HepG2 (cell line): ENCODE data around the gene EEIG1. TPM values are rescaled to one million over a fixed set of nuclear protein-coding genes. Genes with fewer than 3 reads are reported as not detected.

Experiments used
- ATAC-seq: fragments of 200-7000 bp; cut with Tn5 transposase; 3 replicates; pipeline ENCODE4 v1.9.1; 2020; ENCODE audit warnings: mild to moderate bottlenecking, moderate library complexity
- BruUV-seq: library from RNA; stranded (reverse); fragments of 400-500 nt; replicated peaks from 2 replicates; lab custom pipeline; 2021; lab: Mats Ljungman, UMichigan
- CTCF ChIA-PET: fragments of 300-600 bp; formaldehyde crosslinking; extraction: SDS; loops from one replicate; lab custom pipeline; 2021; ENCODE audit warnings: low total read pairs, inconsistent platforms, low intra/inter-chr PET ratio; lab: Yijun Ruan, JAX
- POLR2A ChIA-PET: fragments of 350-600 bp; sonication (Branson Sonifier 250); formaldehyde crosslinking; loops from one replicate; lab custom pipeline; 2020; ENCODE audit warnings: antibody characterized with exemption, inconsistent platforms; lab: Yijun Ruan, JAX
- DNase-seq: peaks from one replicate; pipeline ENCODE4 v3.0.0-alpha.2; 2015; ENCODE audit warnings: low spot score
- FAIRE-seq: peaks from 3 replicates; lab custom pipeline; 2011; peaks lifted over from hg19 to GRCh38; lab: Jason Lieb, UNC
- H2AFZ ChIP-seq: one replicate; pipeline ENCODE4 v1.6.1; 2011; ENCODE audit warnings: low read length, inconsistent platforms
- H3K27ac ChIP-seq: fragments of 300-600 bp; 3 replicates; pipeline ENCODE4 v1.8.0; 2011; ENCODE audit warnings: mixed run types, mild to moderate bottlenecking, mixed read lengths, low read length, inconsistent platforms; ENCODE audit not compliant: insufficient read depth; ENCODE audit errors: extremely low read length
- H3K27me3 ChIP-seq, 2 experiments: fragments of 200-600 bp in 1 of 2; 2 replicates in 1 of 2; 3 replicates in 1 of 2; pipeline versions ENCODE4 v1.6.0 to v1.8.0; 2011; ENCODE audit warnings: low read length in 2 of 2, mild to moderate bottlenecking in 2 of 2, moderate library complexity in 2 of 2, inconsistent platforms in 1 of 2; ENCODE audit not compliant: insufficient read depth in 2 of 2, control insufficient read depth in 1 of 2
- H3K36me3 ChIP-seq, 2 experiments: fragments of 200-600 bp in 1 of 2; replicated peaks in 1 of 2; 2 replicates in 1 of 2; 3 replicates in 1 of 2; pipeline versions ENCODE4 v1.5.1 to v1.8.0; 2011; ENCODE audit warnings: low read length in 2 of 2, inconsistent platforms in 1 of 2; ENCODE audit not compliant: insufficient read depth in 2 of 2, control insufficient read depth in 1 of 2
- H3K4me1 ChIP-seq: 2 replicates; pipeline ENCODE4 v1.5.1; 2012; ENCODE audit warnings: low read length, inconsistent platforms; ENCODE audit not compliant: insufficient read depth
- H3K4me2 ChIP-seq: 2 replicates; pipeline ENCODE4 v1.6.0; 2011; ENCODE audit warnings: low read depth, low read length, inconsistent platforms
- H3K4me3 ChIP-seq, 3 experiments: fragments of 200-600 bp in 1 of 3; sonication (generic), shearing (Covaris generic) in 1 of 3; replicated peaks in 1 of 3; 2 replicates each; pipeline ENCODE4 v1.5.1; 2011 to 2016; ENCODE audit warnings: low read length in 3 of 3, inconsistent platforms in 2 of 3, low read depth in 2 of 3, mild to moderate bottlenecking in 2 of 3, control low read depth in 1 of 3, mixed read lengths in 1 of 3; ENCODE audit not compliant: insufficient read depth in 1 of 3
- H3K79me2 ChIP-seq: one replicate; pipeline ENCODE4 v1.6.1; 2011; ENCODE audit warnings: low read length, inconsistent platforms; ENCODE audit not compliant: insufficient read depth
- H3K9ac ChIP-seq: 2 replicates; pipeline ENCODE4 v1.6.0; 2011; ENCODE audit warnings: mild to moderate bottlenecking, low read depth, low read length, inconsistent platforms; ENCODE audit not compliant: insufficient read depth
- H3K9me3 ChIP-seq: 2 replicates; pipeline ENCODE4 v1.5.1; 2012; ENCODE audit warnings: mild to moderate bottlenecking, low read length
- H4K20me1 ChIP-seq: 2 replicates; pipeline ENCODE4 v1.6.0; 2011; ENCODE audit warnings: inconsistent platforms, mild to moderate bottlenecking, low read length, moderate library complexity; ENCODE audit not compliant: insufficient read depth
- JUNB ChIP-seq: sonication (generic); formaldehyde crosslinking; IDR thresholded peaks from 2 replicates; pipeline ENCODE4 v1.8.0; 2022; ENCODE audit warnings: missing genetic modification reagents, mild to moderate bottlenecking, borderline replicate concordance
- ZNF382 ChIP-seq: sonication (generic); formaldehyde crosslinking; IDR thresholded peaks from 2 replicates; pipeline ENCODE4 v1.5.0; 2020; ENCODE audit warnings: missing genetic modification reagents, mild to moderate bottlenecking, borderline replicate concordance
- ZNF546 ChIP-seq: sonication (generic); formaldehyde crosslinking; conservative IDR thresholded peaks from 2 replicates; pipeline ENCODE4 v1.8.1; 2023; ENCODE audit warnings: mild to moderate bottlenecking, missing genetic modification reagents
- WGBS: methylation state at CpG from one replicate; pipeline ENCODE4 v1.1.6; 2017; ENCODE audit warnings: low lambda C conversion rate; 5-methylcytosine and 5-hydroxymethylcytosine counted together
- in situ Hi-C: cut with HindIII; loops from 2 replicates; pipeline ENCODE4 v1.10.0; 2017; ENCODE audit warnings: low pct_unique_long_range_greater_than_20kb; ENCODE audit not compliant: extremely low pct_ligation_motif_present
- intact Hi-C: fragments of 100-400 bp; cut with micrococcal nuclease; formaldehyde crosslinking; loops from one replicate; pipeline ENCODE4 v1.10.0; 2022; ENCODE audit not compliant: unreplicated experiment
- polyA plus RNA-seq, 8 experiments: library from polyadenylated mRNA; depleted of rRNA in 3 of 8; stranded (reverse) in 7 of 8; unstranded in 1 of 8; fragments of >200 nt; fragmentation: Illumina TruSeq in 4 of 8; extraction: Trizol in 4 of 8; gene quantifications; 2 replicates each; pipeline versions ENCODE4 v1.2.1 to v1.2.3, GENCODE V29; 2011 to 2016; ENCODE audit warnings: low read depth in 4 of 8, missing spikeins in 1 of 8, mixed read lengths in 1 of 8; ENCODE audit not compliant: insufficient read depth in 1 of 8
- total RNA-seq, 5 experiments: library from RNA; depleted of rRNA; stranded (reverse); fragments of >200 nt; fragmentation: Illumina TruSeq; extraction: Trizol; gene quantifications; 2 replicates each; pipeline ENCODE4 v1.2.3, GENCODE V29; 2016; ENCODE audit warnings: low read depth in 1 of 5
- TF ChIP-seq, protein P1 (sequence below): sonication (generic); formaldehyde crosslinking; IDR thresholded peaks from 2 replicates; pipeline ENCODE4 v1.5.1; 2020; ENCODE audit warnings: mild to moderate bottlenecking, moderate library complexity, missing genetic modification reagents
- TF ChIP-seq, protein P2 (sequence below): sonication (generic); formaldehyde crosslinking; IDR thresholded peaks from 2 replicates; pipeline ENCODE4 v1.4.0; 2020; ENCODE audit warnings: missing genetic modification reagents, borderline replicate concordance

Gene EEIG1
- total and polyA plus RNA-seq, 2 of the 13 experiments (the other 11 are each of a cell fraction or from before 2014, with no cell fraction given): 16.6 to 25.2 TPM

GRCh38 chr9:127970401-127971313 is 10.1 kb downstream of the EEIG1 start:
- Histone ChIP-seq H3K79me2 (peaks cover 95% of the 10 kb centered on the region), H3K27me3 (no peaks in the 10 kb centered on the region), H3K36me3 (peaks cover under 1 to 1% of the 10 kb centered on the region in 2 experiments; a peak in 2 of 5 replicates), H3K9me3 (no peaks in the 10 kb centered on the region), H4K20me1 (peaks cover 5% of the 10 kb centered on the region; the same call in 1 of the 2 replicates), H3K9ac (no peak overlapping the region), H3K4me1 (peaks cover 68% of the 10 kb centered on the region), H3K4me3 (no peak overlapping the region), H3K27ac (no peak overlapping the region), H2AFZ (no peak overlapping the region), H3K4me2 (no peak overlapping the region)
- no peak for ATAC-seq
- FAIRE-seq: no peak
- CTCF ChIA-PET: no interaction called here
- TF ChIP-seq, protein P1, sequence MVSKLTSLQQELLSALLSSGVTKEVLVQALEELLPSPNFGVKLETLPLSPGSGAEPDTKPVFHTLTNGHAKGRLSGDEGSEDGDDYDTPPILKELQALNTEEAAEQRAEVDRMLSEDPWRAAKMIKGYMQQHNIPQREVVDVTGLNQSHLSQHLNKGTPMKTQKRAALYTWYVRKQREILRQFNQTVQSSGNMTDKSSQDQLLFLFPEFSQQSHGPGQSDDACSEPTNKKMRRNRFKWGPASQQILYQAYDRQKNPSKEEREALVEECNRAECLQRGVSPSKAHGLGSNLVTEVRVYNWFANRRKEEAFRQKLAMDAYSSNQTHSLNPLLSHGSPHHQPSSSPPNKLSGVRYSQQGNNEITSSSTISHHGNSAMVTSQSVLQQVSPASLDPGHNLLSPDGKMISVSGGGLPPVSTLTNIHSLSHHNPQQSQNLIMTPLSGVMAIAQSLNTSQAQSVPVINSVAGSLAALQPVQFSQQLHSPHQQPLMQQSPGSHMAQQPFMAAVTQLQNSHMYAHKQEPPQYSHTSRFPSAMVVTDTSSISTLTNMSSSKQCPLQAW (CRISPR knock-in tag): no peak
- POLR2A ChIA-PET: no interaction called here
- WGBS: 83% methylated on average over 16 of the region's 16 CpGs
- BruUV-seq: no TSS peak
- no peak for DNase-seq
- in situ Hi-C loops (no loop called here), intact Hi-C loops (no loop called here)

GRCh38 chr9:127968700-127969383 is 11.9 kb downstream of the EEIG1 start:
- WGBS: 86% methylated on average over 7 of the region's 10 CpGs
- H3K9ac ChIP-seq: no peak overlapping the region
- H3K27ac ChIP-seq: no peak overlapping the region
- POLR2A ChIA-PET: no interaction called here
- ATAC-seq (no peak), FAIRE-seq (no peak), DNase-seq (no peak)
- no peaks in the 10 kb centered on the region for H3K9me3 ChIP-seq
- no peak overlapping the region for H3K4me3 ChIP-seq
- H3K4me1 ChIP-seq: peaks cover 68% of the 10 kb centered on the region
- no peak overlapping the region for H3K4me2 ChIP-seq
- H3K79me2 ChIP-seq: peaks cover 92% of the 10 kb centered on the region
- CTCF ChIA-PET: no interaction called here
- H3K36me3 ChIP-seq: peaks cover 0 to 1% of the 10 kb centered on the region in 2 experiments; a peak in 2 of 5 replicates
- BruUV-seq: no TSS peak
- H2AFZ ChIP-seq: no peak overlapping the region
- in situ Hi-C loops: no loop called here
- no peaks in the 10 kb centered on the region; the same call in 1 of the 2 replicates for H4K20me1 ChIP-seq
- H3K27me3 ChIP-seq: no peaks in the 10 kb centered on the region
- intact Hi-C loops: no loop called here
- TF ChIP-seq, protein P2, sequence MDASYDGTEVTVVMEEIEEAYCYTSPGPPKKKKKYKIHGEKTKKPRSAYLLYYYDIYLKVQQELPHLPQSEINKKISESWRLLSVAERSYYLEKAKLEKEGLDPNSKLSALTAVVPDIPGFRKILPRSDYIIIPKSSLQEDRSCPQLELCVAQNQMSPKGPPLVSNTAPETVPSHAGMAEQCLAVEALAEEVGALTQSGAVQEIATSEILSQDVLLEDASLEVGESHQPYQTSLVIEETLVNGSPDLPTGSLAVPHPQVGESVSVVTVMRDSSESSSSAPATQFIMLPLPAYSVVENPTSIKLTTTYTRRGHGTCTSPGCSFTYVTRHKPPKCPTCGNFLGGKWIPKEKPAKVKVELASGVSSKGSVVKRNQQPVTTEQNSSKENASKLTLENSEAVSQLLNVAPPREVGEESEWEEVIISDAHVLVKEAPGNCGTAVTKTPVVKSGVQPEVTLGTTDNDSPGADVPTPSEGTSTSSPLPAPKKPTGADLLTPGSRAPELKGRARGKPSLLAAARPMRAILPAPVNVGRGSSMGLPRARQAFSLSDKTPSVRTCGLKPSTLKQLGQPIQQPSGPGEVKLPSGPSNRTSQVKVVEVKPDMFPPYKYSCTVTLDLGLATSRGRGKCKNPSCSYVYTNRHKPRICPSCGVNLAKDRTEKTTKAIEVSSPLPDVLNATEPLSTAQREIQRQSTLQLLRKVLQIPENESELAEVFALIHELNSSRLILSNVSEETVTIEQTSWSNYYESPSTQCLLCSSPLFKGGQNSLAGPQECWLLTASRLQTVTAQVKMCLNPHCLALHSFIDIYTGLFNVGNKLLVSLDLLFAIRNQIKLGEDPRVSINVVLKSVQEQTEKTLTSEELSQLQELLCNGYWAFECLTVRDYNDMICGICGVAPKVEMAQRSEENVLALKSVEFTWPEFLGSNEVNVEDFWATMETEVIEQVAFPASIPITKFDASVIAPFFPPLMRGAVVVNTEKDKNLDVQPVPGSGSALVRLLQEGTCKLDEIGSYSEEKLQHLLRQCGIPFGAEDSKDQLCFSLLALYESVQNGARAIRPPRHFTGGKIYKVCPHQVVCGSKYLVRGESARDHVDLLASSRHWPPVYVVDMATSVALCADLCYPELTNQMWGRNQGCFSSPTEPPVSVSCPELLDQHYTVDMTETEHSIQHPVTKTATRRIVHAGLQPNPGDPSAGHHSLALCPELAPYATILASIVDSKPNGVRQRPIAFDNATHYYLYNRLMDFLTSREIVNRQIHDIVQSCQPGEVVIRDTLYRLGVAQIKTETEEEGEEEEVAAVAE (CRISPR knock-in tag): no peak
- TF ChIP-seq ZNF546 (CRISPR knock-in tag): no peak
- TF ChIP-seq ZNF382 (CRISPR knock-in tag): no peak
- TF ChIP-seq JUNB (CRISPR knock-in tag): no peak
